HepG2 (cell line): Measurements from ENCODE around the gene CUL7.

Experiments
- BORCS8-MEF2B ChIP-seq: sonication (generic); formaldehyde crosslinking; IDR thresholded peaks from 2 replicates; pipeline ENCODE4 v1.8.0; 2022; ENCODE audit warnings: mild to moderate bottlenecking, missing genetic modification reagents
- DPF2 ChIP-seq: sonication (generic); formaldehyde crosslinking; IDR thresholded peaks from 2 replicates; pipeline ENCODE4 v1.4.0; 2020; ENCODE audit warnings: mild to moderate bottlenecking, low read depth, missing genetic modification reagents, borderline replicate concordance
- HES4 ChIP-seq: sonication (generic); formaldehyde crosslinking; IDR thresholded peaks from 2 replicates; pipeline ENCODE4 v1.9.0; 2021; ENCODE audit warnings: mild to moderate bottlenecking, missing genetic modification reagents, borderline replicate concordance
- KLF6 ChIP-seq: IDR thresholded peaks from 2 replicates; pipeline ENCODE4 v1.8.0; 2016; ENCODE audit warnings: missing biosample characterization, missing genetic modification reagents
- MAFF ChIP-seq: IDR thresholded peaks from 2 replicates; pipeline ENCODE4 v1.6.1; 2011; ENCODE audit warnings: low read depth, low read length, improper control_type of control experiment
- MAFG ChIP-seq: sonication (generic); formaldehyde crosslinking; IDR thresholded peaks from 2 replicates; pipeline ENCODE4 v1.5.1; 2020; ENCODE audit warnings: mild to moderate bottlenecking, missing genetic modification reagents
- NCOA1 ChIP-seq: sonication (generic); formaldehyde crosslinking; IDR thresholded peaks from 2 replicates; pipeline ENCODE4 v1.9.0; 2021; ENCODE audit warnings: missing genetic modification reagents
- NR2F6 ChIP-seq, 2 experiments: IDR thresholded peaks; 2 replicates each; pipeline ENCODE4 v1.6.1; 2016; ENCODE audit warnings: antibody characterized with exemption in 1 of 2, mild to moderate bottlenecking in 1 of 2
- POLR2A ChIP-seq, 2 experiments: IDR thresholded peaks; 2 replicates each; pipeline ENCODE4 v1.6.1; 2011; ENCODE audit warnings: low read depth in 2 of 2, low read length in 2 of 2, mild to moderate bottlenecking in 1 of 2, moderate library complexity in 1 of 2; ENCODE audit not compliant: insufficient read depth in 1 of 2
- PREB ChIP-seq: sonication (generic); formaldehyde crosslinking; IDR thresholded peaks from 2 replicates; pipeline ENCODE4 v1.4.0; 2020; ENCODE audit warnings: missing genetic modification reagents
- RFX1 ChIP-seq: fragments of 450-650 bp; IDR thresholded peaks from 2 replicates; pipeline ENCODE4 v1.6.1; 2017
- TAF1 ChIP-seq: sonication (generic); formaldehyde crosslinking; IDR thresholded peaks from 2 replicates; pipeline ENCODE4 v1.4.0; 2020; ENCODE audit warnings: missing genetic modification reagents
- ZNF510 ChIP-seq: sonication (generic); formaldehyde crosslinking; IDR thresholded peaks from 2 replicates; pipeline ENCODE4 v1.4.0; 2020; ENCODE audit warnings: low read depth, mild to moderate bottlenecking, missing genetic modification reagents
- TF ChIP-seq, protein P1 (sequence below): sonication (generic); formaldehyde crosslinking; IDR thresholded peaks from 2 replicates; pipeline ENCODE4 v1.5.0; 2020; ENCODE audit warnings: mild to moderate bottlenecking, missing genetic modification reagents, moderate library complexity

DNA sequence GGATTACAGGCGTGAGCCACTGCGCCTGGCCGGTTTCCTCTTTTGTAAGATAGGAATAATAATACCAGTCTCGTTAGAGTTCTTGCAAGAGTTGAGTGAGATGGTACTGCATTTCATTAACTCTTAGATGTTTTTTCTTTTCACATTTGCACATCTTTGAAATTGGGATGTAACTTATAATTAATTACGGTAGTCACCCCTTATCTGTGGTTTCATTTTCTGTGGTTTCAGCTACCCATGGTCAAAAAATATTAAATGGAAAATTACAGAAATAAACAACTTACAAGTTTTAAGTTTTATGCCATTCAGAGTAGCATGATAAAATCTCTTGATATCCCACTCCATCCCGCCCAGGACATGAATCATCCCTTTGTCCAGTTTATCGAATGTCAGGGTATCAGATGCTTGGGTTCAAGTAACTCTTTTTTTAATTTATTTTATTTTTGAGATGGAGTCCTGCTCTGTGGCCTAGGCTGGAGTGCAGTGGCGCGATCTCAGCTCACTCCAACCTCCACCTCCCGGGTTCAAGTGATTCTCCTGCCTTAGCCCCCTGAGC is 37.9 kb upstream of the CUL7 start:
- TF ChIP-seq KLF6 (CRISPR knock-in tag) (no peak), PREB (no peak), MAFG (CRISPR knock-in tag) (no peak), MAFF (no peak), POLR2A (IDR thresholded peaks at IDR 0.05; ENCODE audit: insufficient read depth in 1 of 2, low read depth in 2 of 2, low read length in 2 of 2) (no peak), NCOA1 (CRISPR knock-in tag) (no peak), DPF2 (CRISPR knock-in tag) (no peak), ZNF510 (no peak), TAF1 (CRISPR knock-in tag) (no peak), NR2F6 (IDR thresholded peaks at IDR 0.05) (no peak), NR2F6 (CRISPR knock-in tag; IDR thresholded peaks at IDR 0.05) (no peak), RFX1 (no peak), BORCS8-MEF2B (no peak), HES4 (CRISPR knock-in tag) (no peak)
- TF ChIP-seq, protein P1, sequence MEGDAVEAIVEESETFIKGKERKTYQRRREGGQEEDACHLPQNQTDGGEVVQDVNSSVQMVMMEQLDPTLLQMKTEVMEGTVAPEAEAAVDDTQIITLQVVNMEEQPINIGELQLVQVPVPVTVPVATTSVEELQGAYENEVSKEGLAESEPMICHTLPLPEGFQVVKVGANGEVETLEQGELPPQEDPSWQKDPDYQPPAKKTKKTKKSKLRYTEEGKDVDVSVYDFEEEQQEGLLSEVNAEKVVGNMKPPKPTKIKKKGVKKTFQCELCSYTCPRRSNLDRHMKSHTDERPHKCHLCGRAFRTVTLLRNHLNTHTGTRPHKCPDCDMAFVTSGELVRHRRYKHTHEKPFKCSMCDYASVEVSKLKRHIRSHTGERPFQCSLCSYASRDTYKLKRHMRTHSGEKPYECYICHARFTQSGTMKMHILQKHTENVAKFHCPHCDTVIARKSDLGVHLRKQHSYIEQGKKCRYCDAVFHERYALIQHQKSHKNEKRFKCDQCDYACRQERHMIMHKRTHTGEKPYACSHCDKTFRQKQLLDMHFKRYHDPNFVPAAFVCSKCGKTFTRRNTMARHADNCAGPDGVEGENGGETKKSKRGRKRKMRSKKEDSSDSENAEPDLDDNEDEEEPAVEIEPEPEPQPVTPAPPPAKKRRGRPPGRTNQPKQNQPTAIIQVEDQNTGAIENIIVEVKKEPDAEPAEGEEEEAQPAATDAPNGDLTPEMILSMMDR (CRISPR knock-in tag) = no peak
